ENCODE measurements around the gene FOXRED2. TPM values are rescaled to one million over a fixed set of nuclear protein-coding genes. Genes with fewer than 3 reads are reported as not detected.
"Not testable (repeated sequence)": the region's sequence is repeated elsewhere in the genome, so short reads cannot be mapped to it uniquely, and the experiment has no call there.

The FOXRED2 gene
- total and polyA plus RNA-seq, 9 donors, result 11.1 to 24.5 (median 17.8) TPM

DNA sequence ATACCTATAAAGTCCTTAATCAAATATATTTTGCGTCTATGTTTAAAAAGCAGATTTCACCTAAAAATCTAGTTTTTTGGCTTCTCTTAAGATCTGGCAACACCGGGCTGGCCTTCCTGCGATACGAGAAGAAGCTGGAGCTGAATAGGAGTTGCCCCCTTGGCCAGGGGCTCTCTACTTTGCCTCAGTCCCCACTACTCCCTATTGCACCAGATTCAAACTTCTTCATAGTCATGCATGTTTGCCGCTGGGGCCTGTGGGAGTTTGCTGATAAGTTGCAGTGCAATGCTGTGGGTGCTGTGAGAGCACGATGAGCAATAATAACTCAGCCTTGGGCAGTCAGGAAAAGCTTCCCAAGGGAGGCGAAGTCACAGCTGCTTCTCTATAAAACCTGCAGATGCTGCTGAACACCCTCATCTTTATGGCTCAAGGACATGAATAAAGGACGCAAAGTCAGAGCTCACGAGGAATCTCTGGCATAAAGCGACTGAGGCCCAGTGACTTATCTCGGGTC is 37.3 kb upstream of the FOXRED2 start:
- no peak for DNase-seq
- no peaks in the 10 kb centered on the region for H3K4me1 ChIP-seq (ENCODE audit: control insufficient read depth, insufficient read depth, low read length)
- no peaks in the 10 kb centered on the region for H3K36me3 ChIP-seq (ENCODE audit: control insufficient read depth, insufficient read depth, low read length)
- H3K27me3 ChIP-seq (ENCODE audit: control insufficient read depth, insufficient read depth, low read length), result peaks cover 20% of the 10 kb centered on the region
- WGBS (ENCODE audit: insufficient coverage), result 77% methylated on average over 5 of the region's 11 CpGs
- no peak overlapping the region for H3K27ac ChIP-seq (ENCODE audit: low read length)
- no peaks in the 10 kb centered on the region for H3K9me3 ChIP-seq (replicated peaks; ENCODE audit: control insufficient read depth, low read depth, low read length)
- no peak overlapping the region for H3K4me3 ChIP-seq (ENCODE audit: low read length)

DNA sequence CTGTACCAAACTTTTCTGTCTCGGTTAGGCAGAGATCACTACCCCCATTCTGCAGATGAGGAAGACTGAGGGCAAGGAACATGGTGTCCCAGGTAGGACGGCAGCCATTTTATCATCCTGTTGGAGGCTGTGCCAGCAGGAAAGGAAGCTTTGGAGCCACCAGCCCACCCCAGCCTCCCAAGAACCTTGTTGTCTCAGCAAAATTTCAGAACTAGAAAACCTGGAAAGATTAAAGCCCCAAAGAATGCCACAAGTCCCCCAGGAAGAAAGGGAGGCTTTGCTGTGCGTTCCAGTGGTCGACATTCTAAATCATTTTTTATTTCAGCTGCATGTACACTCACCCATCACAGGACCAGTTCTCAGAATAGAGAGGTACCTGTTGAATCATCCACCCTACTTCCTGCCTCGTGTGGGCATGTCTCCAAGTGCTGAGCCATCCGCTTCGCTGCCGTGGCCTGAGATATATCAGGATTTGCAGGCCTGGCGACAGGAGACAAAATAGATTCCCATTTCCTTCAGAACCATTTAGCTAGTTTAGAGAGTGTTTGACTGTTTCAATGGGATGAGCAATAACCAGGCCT is 35.1 kb upstream of the FOXRED2 start:
- Histone ChIP-seq H3K27ac (ENCODE audit: low read length) (no peak overlapping the region), H3K9me3 (replicated peaks; ENCODE audit: control insufficient read depth, low read depth, low read length) (no peaks in the 10 kb centered on the region), H3K4me3 (ENCODE audit: low read length) (no peak overlapping the region), H3K36me3 (ENCODE audit: control insufficient read depth, insufficient read depth, low read length) (no peaks in the 10 kb centered on the region), H3K27me3 (ENCODE audit: control insufficient read depth, insufficient read depth, low read length) (peaks cover 16% of the 10 kb centered on the region), H3K4me1 (ENCODE audit: control insufficient read depth, insufficient read depth, low read length) (peaks cover 8% of the 10 kb centered on the region)
- 71% methylated on average over 1 of the region's 9 CpGs for WGBS (ENCODE audit: insufficient coverage)
- no peak for DNase-seq

DNA sequence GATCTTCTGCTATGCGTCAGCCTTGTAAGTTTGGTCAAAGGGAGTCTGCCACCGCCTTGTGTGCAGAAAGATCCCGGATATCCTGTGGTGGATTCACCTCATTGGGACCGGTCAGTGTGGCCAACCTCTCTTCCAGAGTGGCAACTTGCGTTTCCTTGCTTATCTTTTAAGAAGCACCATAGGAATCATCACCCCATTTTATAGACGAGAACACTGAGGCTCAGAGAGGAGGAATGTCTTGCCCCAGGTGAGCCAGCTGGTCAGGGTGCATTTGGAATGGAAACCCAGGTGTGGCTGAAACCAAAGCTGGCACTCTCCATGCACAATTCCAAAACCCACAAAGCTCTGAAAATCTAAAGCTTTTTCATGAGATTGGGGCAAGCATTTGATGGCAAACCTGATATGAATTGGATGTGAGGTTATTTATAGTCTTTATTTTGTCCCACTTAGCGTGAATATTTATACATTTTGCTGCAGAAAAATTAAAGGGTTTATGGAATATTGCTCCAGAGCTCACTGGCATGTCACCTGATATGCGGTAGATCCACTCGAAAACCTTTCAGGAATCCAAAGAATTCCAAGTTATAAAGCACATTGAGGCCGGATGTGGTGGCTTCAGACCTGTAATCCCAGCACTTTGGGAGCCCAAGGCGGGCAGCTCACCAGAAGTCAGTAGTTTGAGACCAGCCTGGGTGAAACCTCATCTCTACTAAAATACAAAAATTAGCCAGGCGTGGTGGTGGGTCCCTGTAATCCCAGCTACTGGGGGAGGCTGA is 34.2 kb upstream of the FOXRED2 start:
- Histone ChIP-seq H3K36me3 (ENCODE audit: control insufficient read depth, insufficient read depth, low read length) (no peaks in the 10 kb centered on the region), H3K4me1 (ENCODE audit: control insufficient read depth, insufficient read depth, low read length) (peaks cover 14% of the 10 kb centered on the region), H3K9me3 (replicated peaks; ENCODE audit: control insufficient read depth, low read depth, low read length) (no peaks in the 10 kb centered on the region), H3K27ac (ENCODE audit: low read length) (no peak overlapping the region), H3K27me3 (ENCODE audit: control insufficient read depth, insufficient read depth, low read length) (peaks cover 11% of the 10 kb centered on the region), H3K4me3 (ENCODE audit: low read length) (no peak overlapping the region)
- no peak for DNase-seq
- whole genome bisulfite sequencing (ENCODE audit: insufficient coverage), result 51% methylated on average over 7 of the region's 12 CpGs

DNA sequence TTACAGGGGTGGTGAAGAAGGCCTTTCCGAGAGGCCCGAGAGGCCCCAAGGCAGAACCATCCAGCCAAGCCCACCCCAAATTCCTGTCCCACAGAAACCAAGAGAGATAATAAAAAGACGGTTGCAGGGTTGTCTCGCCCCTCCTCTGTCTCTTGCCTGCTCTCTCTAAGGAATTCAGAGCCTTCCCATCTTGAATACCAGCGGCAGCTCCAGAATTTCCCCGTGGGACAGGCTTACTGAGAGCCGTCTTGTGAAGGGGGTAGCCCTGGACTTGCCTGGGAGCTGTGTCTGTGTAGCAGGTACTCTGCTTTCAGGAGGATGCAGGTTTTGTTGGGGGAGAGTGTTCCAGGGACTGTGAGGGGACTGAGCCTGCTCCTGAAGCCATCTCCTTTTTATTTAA is 31.7 kb upstream of the FOXRED2 start:
- Histone ChIP-seq H3K9me3 (replicated peaks; ENCODE audit: control insufficient read depth, low read depth, low read length) (peaks cover 5% of the 10 kb centered on the region), H3K36me3 (ENCODE audit: control insufficient read depth, insufficient read depth, low read length) (no peaks in the 10 kb centered on the region), H3K27ac (ENCODE audit: low read length) (no peak overlapping the region), H3K4me3 (ENCODE audit: low read length) (no peak overlapping the region), H3K27me3 (ENCODE audit: control insufficient read depth, insufficient read depth, low read length) (peaks cover 5% of the 10 kb centered on the region), H3K4me1 (ENCODE audit: control insufficient read depth, insufficient read depth, low read length) (peaks cover 14% of the 10 kb centered on the region)
- 50% methylated on average over 3 of the region's 7 CpGs for WGBS (ENCODE audit: insufficient coverage)
- no peak for DNase-seq

DNA sequence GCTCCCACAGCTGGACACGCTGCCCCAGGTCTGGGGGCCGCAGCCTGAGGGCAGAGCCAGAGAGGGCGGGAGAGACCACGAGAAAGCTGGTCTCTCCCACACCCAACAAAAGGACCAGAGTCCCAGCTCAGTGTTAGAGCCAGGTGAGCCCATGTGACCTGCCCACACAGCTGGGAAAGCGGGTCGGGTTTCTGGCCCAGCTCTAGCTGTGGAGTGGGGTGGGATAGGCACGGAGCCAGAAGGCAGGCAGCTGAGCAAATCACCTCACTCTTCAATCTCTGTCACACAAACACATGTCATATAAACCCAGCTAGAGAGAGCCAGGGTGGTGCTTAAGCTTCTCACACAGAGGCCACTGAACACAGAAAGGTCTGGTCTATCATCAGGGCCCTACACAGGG is 29.9 kb upstream of the FOXRED2 start:
- Histone ChIP-seq H3K36me3 (ENCODE audit: control insufficient read depth, insufficient read depth, low read length) (no peaks in the 10 kb centered on the region), H3K4me1 (ENCODE audit: control insufficient read depth, insufficient read depth, low read length) (peaks cover 14% of the 10 kb centered on the region), H3K9me3 (replicated peaks; ENCODE audit: control insufficient read depth, low read depth, low read length) (peaks cover 5% of the 10 kb centered on the region), H3K4me3 (ENCODE audit: low read length) (no peak overlapping the region), H3K27ac (ENCODE audit: low read length) (peak overlapping the region; percentile 42), H3K27me3 (ENCODE audit: control insufficient read depth, insufficient read depth, low read length) (peaks cover 5% of the 10 kb centered on the region)
- WGBS (ENCODE audit: insufficient coverage), result no CpG with 5 or more reads among the region's 7 CpGs
- DNase-seq, result peak; percentile 65

DNA sequence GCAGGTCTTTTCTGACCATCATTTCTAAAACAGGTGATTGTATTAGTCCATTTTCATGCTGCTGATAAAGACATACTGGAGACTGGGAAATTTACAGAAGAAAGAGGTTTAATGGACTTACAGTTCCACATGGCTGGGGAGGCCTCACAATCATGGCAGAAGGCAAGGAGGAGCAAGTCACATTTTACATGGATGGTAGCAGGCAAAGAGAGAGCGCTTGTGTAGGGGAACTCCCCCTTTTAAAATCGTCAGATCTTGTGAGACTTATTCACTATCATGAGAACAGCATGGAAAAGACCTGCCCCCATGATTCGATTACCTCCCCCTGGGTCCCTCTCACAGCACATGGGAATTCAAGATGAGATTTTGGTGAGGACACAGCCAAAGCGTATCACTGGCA is 26.5 kb upstream of the FOXRED2 start:
- WGBS (ENCODE audit: insufficient coverage), result 80% methylated on average over 1 of the region's 4 CpGs

DNA sequence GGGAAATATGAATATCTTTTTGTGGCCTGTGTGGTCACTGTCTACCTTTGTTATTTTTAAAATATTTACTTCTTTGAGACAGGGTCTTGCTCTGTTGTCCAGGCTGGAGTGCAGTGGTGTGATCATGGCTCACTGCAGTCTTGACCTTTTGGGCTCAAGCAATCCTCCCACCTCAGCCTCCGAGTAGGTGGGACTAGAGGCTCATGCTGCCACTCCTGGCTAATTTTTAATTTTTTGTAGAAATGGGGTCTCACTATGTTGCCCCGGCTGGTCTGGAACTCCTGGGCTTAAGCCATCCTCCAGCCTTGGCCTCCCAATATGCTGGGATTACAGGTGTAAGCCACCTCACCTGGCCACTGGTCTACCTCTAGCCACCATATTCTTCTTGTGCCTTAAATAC is 25.6 kb upstream of the FOXRED2 start:
- H3K27me3 ChIP-seq (ENCODE audit: control insufficient read depth, insufficient read depth, low read length), result peaks cover 1% of the 10 kb centered on the region
- DNase-seq, result no peak
- 0% methylated on average over 1 of the region's 2 CpGs for WGBS (ENCODE audit: insufficient coverage)

More for the DNA sequence above, 26.5 kb upstream of the FOXRED2 start:
- H3K27ac ChIP-seq (ENCODE audit: low read length); H3K27me3 ChIP-seq (ENCODE audit: control insufficient read depth, insufficient read depth, low read length); DNase-seq; H3K36me3 ChIP-seq (ENCODE audit: control insufficient read depth, insufficient read depth, low read length); H3K9me3 ChIP-seq (replicated peaks; ENCODE audit: control insufficient read depth, low read depth, low read length); H3K4me3 ChIP-seq (ENCODE audit: low read length): not testable (repeated sequence)
- H3K4me1 ChIP-seq (ENCODE audit: control insufficient read depth, insufficient read depth, low read length), result peaks cover 17% of the 10 kb centered on the region

DNA sequence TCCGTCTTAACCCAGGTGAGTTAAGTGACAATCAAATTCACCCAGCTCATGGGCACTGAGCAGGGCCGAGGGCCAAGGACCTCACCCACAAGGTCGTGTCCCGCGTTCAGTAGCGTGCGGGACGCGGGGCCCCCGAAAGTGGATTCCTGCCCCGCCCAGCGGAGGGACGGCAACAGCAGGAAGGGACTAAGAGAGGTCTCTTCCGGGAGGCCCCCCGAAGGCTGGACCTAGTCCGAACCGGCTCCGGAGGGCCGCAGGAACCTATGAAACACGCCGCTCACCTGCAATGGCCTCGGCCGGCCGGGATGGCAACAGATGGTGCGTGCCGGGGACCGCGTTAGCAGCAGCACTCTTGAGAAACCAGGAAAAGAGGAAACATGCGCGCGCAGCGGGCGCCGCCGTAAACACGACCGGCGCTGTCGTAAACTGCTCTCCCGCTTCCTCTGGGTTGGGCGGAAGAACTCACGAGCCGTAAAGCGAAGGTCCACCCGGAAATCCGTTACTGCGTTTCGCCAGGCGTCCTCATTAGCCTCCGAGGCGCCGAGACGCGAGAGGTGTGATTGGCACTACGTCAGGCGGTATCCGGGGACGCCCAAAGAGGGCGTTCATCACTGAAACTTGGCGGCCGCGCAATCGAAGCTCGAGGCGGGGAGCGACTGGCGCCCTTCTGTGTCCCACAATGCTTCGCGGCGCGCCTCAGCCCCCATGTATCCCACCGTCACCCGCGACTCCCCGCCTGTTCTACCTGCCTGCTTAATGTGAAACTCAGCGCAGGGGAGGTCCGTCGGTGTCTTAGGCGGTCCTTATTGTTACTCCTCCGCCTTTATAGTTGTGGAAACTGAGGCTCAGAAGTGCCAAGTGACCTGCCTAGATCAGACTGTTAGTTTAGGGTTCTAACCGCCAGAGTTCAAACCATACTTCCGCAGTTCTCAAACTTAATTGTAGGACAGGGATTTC is 22.2 kb upstream of the FOXRED2 start, which contains the start of gene EIF3D:
Gene EIF3D, minus strand, starts transcription at position 372 of the 957 bp plus-strand sequence. CDS start 3,045 bp downstream, outside the sequence.
- peak within 1 kb of the TSS; percentile 91 for H3K27ac ChIP-seq (ENCODE audit: low read length)
- DNase-seq, result peak; percentile 100
- WGBS (ENCODE audit: insufficient coverage), result under 1% methylated on average over 75 of the region's 82 CpGs
- peaks cover 29% of the 10 kb centered on the region for H3K36me3 ChIP-seq (ENCODE audit: control insufficient read depth, insufficient read depth, low read length)
- peaks cover 12% of the 10 kb centered on the region for H3K4me1 ChIP-seq (ENCODE audit: control insufficient read depth, insufficient read depth, low read length)
- H3K27me3 ChIP-seq (ENCODE audit: control insufficient read depth, insufficient read depth, low read length), result no peaks in the 10 kb centered on the region
- H3K9me3 ChIP-seq (replicated peaks; ENCODE audit: control insufficient read depth, low read depth, low read length), result no peaks in the 10 kb centered on the region
- H3K4me3 ChIP-seq (ENCODE audit: low read length), result peak within 1 kb of the TSS; percentile 72

More for the DNA sequence above, 25.6 kb upstream of the FOXRED2 start:
- Histone ChIP-seq H3K36me3 (ENCODE audit: control insufficient read depth, insufficient read depth, low read length) (no peaks in the 10 kb centered on the region), H3K4me3 (ENCODE audit: low read length) (no peak overlapping the region), H3K4me1 (ENCODE audit: control insufficient read depth, insufficient read depth, low read length) (peaks cover 18% of the 10 kb centered on the region), H3K9me3 (replicated peaks; ENCODE audit: control insufficient read depth, low read depth, low read length) (peaks cover 5% of the 10 kb centered on the region), H3K27ac (ENCODE audit: low read length) (no peak overlapping the region)

DNA sequence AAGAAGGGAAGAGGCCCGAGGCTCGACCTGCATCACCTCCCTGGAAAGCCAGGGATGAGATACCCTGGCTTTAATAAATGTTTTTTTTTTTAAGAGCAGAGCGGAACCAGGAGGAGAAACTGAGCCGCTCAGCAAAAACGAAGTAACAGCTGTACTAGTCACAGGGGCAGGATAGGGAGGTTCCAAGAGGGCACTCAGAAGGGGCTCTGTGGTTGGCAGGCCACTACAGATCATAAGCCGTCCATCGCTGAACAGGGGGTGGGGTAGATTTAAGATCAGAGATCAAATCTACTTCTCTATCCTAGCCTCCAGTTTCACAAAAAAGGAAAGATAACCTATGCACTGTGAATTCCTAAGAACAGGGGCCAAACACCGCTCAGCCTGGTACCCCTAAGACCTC is 21.5 kb upstream of the FOXRED2 start:
- H3K36me3 ChIP-seq (ENCODE audit: control insufficient read depth, insufficient read depth, low read length), result peaks cover 37% of the 10 kb centered on the region
- 10% methylated on average over 4 of the region's 8 CpGs for WGBS (ENCODE audit: insufficient coverage)
- H3K4me3 ChIP-seq (ENCODE audit: low read length), result peak overlapping the region; percentile 72
- H3K27me3 ChIP-seq (ENCODE audit: control insufficient read depth, insufficient read depth, low read length), result no peaks in the 10 kb centered on the region
- H3K27ac ChIP-seq (ENCODE audit: low read length), result peak overlapping the region; percentile 91
- no peaks in the 10 kb centered on the region for H3K9me3 ChIP-seq (replicated peaks; ENCODE audit: control insufficient read depth, low read depth, low read length)
- DNase-seq, result peak; percentile 60
- H3K4me1 ChIP-seq (ENCODE audit: control insufficient read depth, insufficient read depth, low read length), result peaks cover 12% of the 10 kb centered on the region

Measured in muscle of leg (tissue), 11 donors.